ENCODE results near the gene ST7.
"Not testable (repeated sequence)": the region's sequence is repeated elsewhere in the genome, so short reads cannot be mapped to it uniquely, and the experiment has no call there.

The ST7 gene

GRCh38 chr7:116950889-116951351 is 2.4 kb upstream of the ST7 start:
- no peak for DNase-seq (ENCODE audit: low read depth, low spot score)

GRCh38 chr7:116951366-116952292 is 1.7 kb upstream of the ST7 start:
- DNase-seq (ENCODE audit: low read depth, low spot score) = no peak

- DNase-seq (ENCODE audit: low read depth, low spot score) = no peak
Observed at GRCh38 chr7:116952635-116953371, 498 bp upstream of the ST7 start.

- peak; percentile 44 for DNase-seq (ENCODE audit: low read depth, low spot score)
Observed at GRCh38 chr7:116953906-116954838, 871 bp downstream of the ST7 start.

GRCh38 chr7:116955340-116955739 is 2.0 kb downstream of the ST7 start:
- no peak for DNase-seq (ENCODE audit: low read depth, low spot score)

- no peak for DNase-seq (ENCODE audit: low read depth, low spot score)
Observed at GRCh38 chr7:116955801-116956476, 2.6 kb downstream of the ST7 start.

GRCh38 chr7:116956477-116956804 is 3.1 kb downstream of the ST7 start:
- no peak for DNase-seq (ENCODE audit: low read depth, low spot score)

GRCh38 chr7:116957874-116958273 is 4.6 kb downstream of the ST7 start:
- DNase-seq (ENCODE audit: low read depth, low spot score) = no peak

GRCh38 chr7:116961966-116962673 is 8.8 kb downstream of the ST7 start:
- DNase-seq (ENCODE audit: low read depth, low spot score) = not testable (repeated sequence)

GRCh38 chr7:116963234-116963633 is 9.9 kb downstream of the ST7 start:
- DNase-seq (ENCODE audit: low read depth, low spot score) = no peak

- no peak for DNase-seq (ENCODE audit: low read depth, low spot score)
Observed at GRCh38 chr7:116966601-116967000, 13.3 kb downstream of the ST7 start.

- DNase-seq (ENCODE audit: low read depth, low spot score) = no peak
Observed at GRCh38 chr7:116967254-116967922, 14.1 kb downstream of the ST7 start.

- DNase-seq (ENCODE audit: low read depth, low spot score) = no peak
Observed at GRCh38 chr7:116967983-116968382, 14.7 kb downstream of the ST7 start.

- DNase-seq (ENCODE audit: low read depth, low spot score) = no peak
Observed at GRCh38 chr7:116968631-116969030, 15.3 kb downstream of the ST7 start.

- no peak for DNase-seq (ENCODE audit: low read depth, low spot score)
Observed at GRCh38 chr7:116969371-116969902, 16.1 kb downstream of the ST7 start.

- no peak for DNase-seq (ENCODE audit: low read depth, low spot score)
Observed at GRCh38 chr7:116970238-116970910, 17.1 kb downstream of the ST7 start.

GRCh38 chr7:116971153-116971552 is 17.9 kb downstream of the ST7 start:
- not testable (repeated sequence) for DNase-seq (ENCODE audit: low read depth, low spot score)

GRCh38 chr7:116971869-116972268 is 18.6 kb downstream of the ST7 start:
- DNase-seq (ENCODE audit: low read depth, low spot score) = no peak

GRCh38 chr7:116975024-116975423 is 21.7 kb downstream of the ST7 start:
- not testable (repeated sequence) for DNase-seq (ENCODE audit: low read depth, low spot score)
